ENCODE results near the gene HSPB8.
"Not testable (repeated sequence)": the region's sequence is repeated elsewhere in the genome, so short reads cannot be mapped to it uniquely, and the experiment has no call there.

Gene HSPB8

GRCh38 chr12:119202544-119202943 lies 23.8 kb downstream of the HSPB8 start:
- Histone ChIP-seq H3K4me1 (ENCODE audit: control insufficient read depth in 5 of 5, insufficient read depth in 5 of 5, low read length in 5 of 5) (peaks cover 0 to 12% (median 4%) of the 10 kb centered on the region in 5 donors), H3K36me3 (ENCODE audit: control insufficient read depth in 5 of 5, insufficient read depth in 5 of 5, low read length in 5 of 5) (no peaks in the 10 kb centered on the region), H3K9ac (ENCODE audit: low read length in 5 of 5) (no peak overlapping the region), H3K9me3 (ENCODE audit: control insufficient read depth in 5 of 5, low read length in 5 of 5) (no peaks in the 10 kb centered on the region), H3K27me3 (ENCODE audit: control insufficient read depth in 5 of 5, insufficient read depth in 4 of 5, low read length in 5 of 5) (no peaks in the 10 kb centered on the region), H3K27ac (ENCODE audit: low read depth, low read length) (no peak overlapping the region), H3K4me3 (ENCODE audit: low read depth in 1 of 5, low read length in 5 of 5) (no peak overlapping the region)

- H3K27ac ChIP-seq (ENCODE audit: low read depth, low read length) = no peak overlapping the region
- H3K27me3 ChIP-seq (ENCODE audit: control insufficient read depth in 5 of 5, insufficient read depth in 4 of 5, low read length in 5 of 5) = no peaks in the 10 kb centered on the region
- H3K4me3 ChIP-seq (ENCODE audit: low read depth in 1 of 5, low read length in 5 of 5) = no peak overlapping the region
- H3K9ac ChIP-seq (ENCODE audit: low read length in 5 of 5) = no peak overlapping the region
- H3K36me3 ChIP-seq (ENCODE audit: control insufficient read depth in 5 of 5, insufficient read depth in 5 of 5, low read length in 5 of 5) = no peaks in the 10 kb centered on the region
- peaks cover 6 to 26% (median 12%) of the 10 kb centered on the region in 5 donors for H3K4me1 ChIP-seq (ENCODE audit: control insufficient read depth in 5 of 5, insufficient read depth in 5 of 5, low read length in 5 of 5)
- no peaks in the 10 kb centered on the region for H3K9me3 ChIP-seq (ENCODE audit: control insufficient read depth in 5 of 5, low read length in 5 of 5)
Measured at GRCh38 chr12:119204131-119204530, 25.4 kb downstream of the HSPB8 start.

GRCh38 chr12:119204671-119205285 lies 26.0 kb downstream of the HSPB8 start:
- no peak overlapping the region for H3K4me3 ChIP-seq (ENCODE audit: low read depth in 1 of 5, low read length in 5 of 5)
- H3K9me3 ChIP-seq (ENCODE audit: control insufficient read depth in 5 of 5, low read length in 5 of 5) = no peaks in the 10 kb centered on the region
- H3K9ac ChIP-seq (ENCODE audit: low read length in 5 of 5) = no peak overlapping the region
- H3K27me3 ChIP-seq (ENCODE audit: control insufficient read depth in 5 of 5, insufficient read depth in 4 of 5, low read length in 5 of 5) = no peaks in the 10 kb centered on the region
- H3K4me1 ChIP-seq (ENCODE audit: control insufficient read depth in 5 of 5, insufficient read depth in 5 of 5, low read length in 5 of 5) = peaks cover 6 to 30% (median 18%) of the 10 kb centered on the region in 5 donors
- H3K27ac ChIP-seq (ENCODE audit: low read depth, low read length) = no peak overlapping the region
- H3K36me3 ChIP-seq (ENCODE audit: control insufficient read depth in 5 of 5, insufficient read depth in 5 of 5, low read length in 5 of 5) = no peaks in the 10 kb centered on the region

GRCh38 chr12:119206348-119207062 lies 27.8 kb downstream of the HSPB8 start:
- peaks cover 6 to 30% (median 18%) of the 10 kb centered on the region in 5 donors for H3K4me1 ChIP-seq (ENCODE audit: control insufficient read depth in 5 of 5, insufficient read depth in 5 of 5, low read length in 5 of 5)

GRCh38 chr12:119207063-119207560 lies 28.4 kb downstream of the HSPB8 start:
- Histone ChIP-seq H3K4me3 (ENCODE audit: low read depth in 1 of 5, low read length in 5 of 5) (no peak overlapping the region), H3K9me3 (ENCODE audit: control insufficient read depth in 5 of 5, low read length in 5 of 5) (no peaks in the 10 kb centered on the region), H3K9ac (ENCODE audit: low read length in 5 of 5) (no peak overlapping the region), H3K27ac (ENCODE audit: low read depth, low read length) (no peak overlapping the region), H3K4me1 (ENCODE audit: control insufficient read depth in 5 of 5, insufficient read depth in 5 of 5, low read length in 5 of 5) (peaks cover 6 to 30% (median 18%) of the 10 kb centered on the region in 5 donors), H3K36me3 (ENCODE audit: control insufficient read depth in 5 of 5, insufficient read depth in 5 of 5, low read length in 5 of 5) (no peaks in the 10 kb centered on the region), H3K27me3 (ENCODE audit: control insufficient read depth in 5 of 5, insufficient read depth in 4 of 5, low read length in 5 of 5) (no peaks in the 10 kb centered on the region)

More at GRCh38 chr12:119206348-119207062, 27.8 kb downstream of the HSPB8 start:
- no peak overlapping the region for H3K4me3 ChIP-seq (ENCODE audit: low read depth in 1 of 5, low read length in 5 of 5)
- no peak overlapping the region for H3K27ac ChIP-seq (ENCODE audit: low read depth, low read length)
- H3K9me3 ChIP-seq (ENCODE audit: control insufficient read depth in 5 of 5, low read length in 5 of 5) = no peaks in the 10 kb centered on the region
- no peak overlapping the region for H3K9ac ChIP-seq (ENCODE audit: low read length in 5 of 5)
- H3K27me3 ChIP-seq (ENCODE audit: control insufficient read depth in 5 of 5, insufficient read depth in 4 of 5, low read length in 5 of 5) = no peaks in the 10 kb centered on the region
- H3K36me3 ChIP-seq (ENCODE audit: control insufficient read depth in 5 of 5, insufficient read depth in 5 of 5, low read length in 5 of 5) = no peaks in the 10 kb centered on the region

GRCh38 chr12:119208626-119209061 lies 29.9 kb downstream of the HSPB8 start:
- Histone ChIP-seq H3K9me3 (ENCODE audit: control insufficient read depth in 5 of 5, low read length in 5 of 5) (no peaks in the 10 kb centered on the region), H3K4me3 (ENCODE audit: low read depth in 1 of 5, low read length in 5 of 5) (no peak overlapping the region), H3K36me3 (ENCODE audit: control insufficient read depth in 5 of 5, insufficient read depth in 5 of 5, low read length in 5 of 5) (no peaks in the 10 kb centered on the region), H3K27me3 (ENCODE audit: control insufficient read depth in 5 of 5, insufficient read depth in 4 of 5, low read length in 5 of 5) (no peaks in the 10 kb centered on the region), H3K9ac (ENCODE audit: low read length in 5 of 5) (no peak overlapping the region), H3K27ac (ENCODE audit: low read depth, low read length) (no peak overlapping the region), H3K4me1 (ENCODE audit: control insufficient read depth in 5 of 5, insufficient read depth in 5 of 5, low read length in 5 of 5) (peaks cover 6 to 30% (median 18%) of the 10 kb centered on the region in 5 donors)

GRCh38 chr12:119211884-119212283 lies 33.2 kb downstream of the HSPB8 start:
- no peaks in the 10 kb centered on the region for H3K27me3 ChIP-seq (ENCODE audit: control insufficient read depth in 5 of 5, insufficient read depth in 4 of 5, low read length in 5 of 5)

GRCh38 chr12:119216084-119216483 lies 37.4 kb downstream of the HSPB8 start:
- Histone ChIP-seq H3K27ac (ENCODE audit: low read depth, low read length) (no peak overlapping the region), H3K27me3 (ENCODE audit: control insufficient read depth in 5 of 5, insufficient read depth in 4 of 5, low read length in 5 of 5) (no peaks in the 10 kb centered on the region), H3K9me3 (ENCODE audit: control insufficient read depth in 5 of 5, low read length in 5 of 5) (no peaks in the 10 kb centered on the region), H3K4me3 (ENCODE audit: low read depth in 1 of 5, low read length in 5 of 5) (no peak overlapping the region), H3K4me1 (ENCODE audit: control insufficient read depth in 5 of 5, insufficient read depth in 5 of 5, low read length in 5 of 5) (no peaks in the 10 kb centered on the region), H3K9ac (ENCODE audit: low read length in 5 of 5) (no peak overlapping the region), H3K36me3 (ENCODE audit: control insufficient read depth in 5 of 5, insufficient read depth in 5 of 5, low read length in 5 of 5) (no peaks in the 10 kb centered on the region)

More at GRCh38 chr12:119211884-119212283, 33.2 kb downstream of the HSPB8 start:
- Histone ChIP-seq H3K27ac (ENCODE audit: low read depth, low read length) (no peak overlapping the region), H3K9me3 (ENCODE audit: control insufficient read depth in 5 of 5, low read length in 5 of 5) (no peaks in the 10 kb centered on the region), H3K36me3 (ENCODE audit: control insufficient read depth in 5 of 5, insufficient read depth in 5 of 5, low read length in 5 of 5) (no peaks in the 10 kb centered on the region), H3K4me1 (ENCODE audit: control insufficient read depth in 5 of 5, insufficient read depth in 5 of 5, low read length in 5 of 5) (peaks cover 3 to 19% (median 13%) of the 10 kb centered on the region in 5 donors), H3K9ac (ENCODE audit: low read length in 5 of 5) (no peak overlapping the region), H3K4me3 (ENCODE audit: low read depth in 1 of 5, low read length in 5 of 5) (no peak overlapping the region)

GRCh38 chr12:119218875-119219274 lies 40.1 kb downstream of the HSPB8 start:
- not testable (repeated sequence) for H3K27me3 ChIP-seq (ENCODE audit: control insufficient read depth in 5 of 5, insufficient read depth in 4 of 5, low read length in 5 of 5); H3K36me3 ChIP-seq (ENCODE audit: control insufficient read depth in 5 of 5, insufficient read depth in 5 of 5, low read length in 5 of 5); H3K9me3 ChIP-seq (ENCODE audit: control insufficient read depth in 5 of 5, low read length in 5 of 5); H3K4me3 ChIP-seq (ENCODE audit: low read depth in 1 of 5, low read length in 5 of 5); H3K9ac ChIP-seq (ENCODE audit: low read length in 5 of 5); H3K4me1 ChIP-seq (ENCODE audit: control insufficient read depth in 5 of 5, insufficient read depth in 5 of 5, low read length in 5 of 5); H3K27ac ChIP-seq (ENCODE audit: low read depth, low read length)

- Histone ChIP-seq H3K9ac (ENCODE audit: low read length in 5 of 5) (no peak overlapping the region), H3K27ac (ENCODE audit: low read depth, low read length) (no peak overlapping the region), H3K4me1 (ENCODE audit: control insufficient read depth in 5 of 5, insufficient read depth in 5 of 5, low read length in 5 of 5) (peaks cover 0 to 12% (median 0%) of the 10 kb centered on the region in 5 donors), H3K9me3 (ENCODE audit: control insufficient read depth in 5 of 5, low read length in 5 of 5) (no peaks in the 10 kb centered on the region), H3K27me3 (ENCODE audit: control insufficient read depth in 5 of 5, insufficient read depth in 4 of 5, low read length in 5 of 5) (peaks cover 0 to 2% (median 0%) of the 10 kb centered on the region in 5 donors), H3K36me3 (ENCODE audit: control insufficient read depth in 5 of 5, insufficient read depth in 5 of 5, low read length in 5 of 5) (no peaks in the 10 kb centered on the region), H3K4me3 (ENCODE audit: low read depth in 1 of 5, low read length in 5 of 5) (no peak overlapping the region)
Measured at GRCh38 chr12:119222222-119222951, 43.7 kb downstream of the HSPB8 start.
